ENCODE data around the gene JAZF1. TPM values are rescaled to one million over a fixed set of nuclear protein-coding genes. Genes with fewer than 3 reads are reported as not detected.

The JAZF1 gene
- total and polyA plus RNA-seq, 2 experiments from 2014 or later, result 13.8 to 19.6 TPM

DNA sequence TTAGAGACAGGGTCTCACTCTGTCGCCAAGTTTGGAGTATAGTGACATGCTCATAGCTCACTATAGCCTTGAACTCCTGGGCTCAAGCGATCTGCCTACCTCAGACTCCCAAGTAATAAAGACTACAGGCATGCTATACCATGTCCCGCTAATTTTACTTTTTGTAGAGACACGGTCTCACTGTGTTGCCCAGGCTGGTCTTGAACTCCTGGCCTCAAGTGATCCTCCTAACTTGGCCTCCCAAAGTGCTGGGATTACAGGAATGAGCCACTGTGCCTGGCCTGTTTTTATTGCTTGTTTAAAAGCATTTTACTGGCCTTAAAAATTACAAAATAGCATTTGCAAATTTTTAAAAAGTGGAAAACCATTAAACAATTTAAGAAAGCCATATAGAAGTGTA lies 135.0 kb downstream of the JAZF1 start:
- DNase-seq, result no peak
- Histone ChIP-seq H3K4me1 (ENCODE audit: insufficient read depth) (peaks cover 10% of the 10 kb centered on the region), H4K20me1 (ENCODE audit: insufficient read depth) (no peaks in the 10 kb centered on the region), H3K27me3 (replicated peaks; ENCODE audit: insufficient read depth) (no peaks in the 10 kb centered on the region), H3K27ac (no peak overlapping the region), H3K36me3 (ENCODE audit: low read depth) (no peaks in the 10 kb centered on the region), H2AFZ (no peak overlapping the region), H3K9me3 (ENCODE audit: low read depth) (no peaks in the 10 kb centered on the region), H3K79me2 (ENCODE audit: insufficient read depth) (peaks cover 34% of the 10 kb centered on the region), H3K9me2 (ENCODE audit: insufficient read depth) (no peaks in the 10 kb centered on the region), H3K4me2 (ENCODE audit: unreplicated experiment) (no peak overlapping the region), H3K4me3 (no peak overlapping the region), H3F3A (ENCODE audit: insufficient read depth) (peaks cover 15% of the 10 kb centered on the region), H3K9ac (no peak overlapping the region)
- TF ChIP-seq EZH2 (IDR thresholded peaks at IDR 0.05; ENCODE audit: insufficient read depth, poor library complexity, severe bottlenecking), result no peak
- TF ChIP-seq EZH2phosphoT487 (IDR thresholded peaks at IDR 0.05; ENCODE audit: insufficient read depth, low read depth), result no peak
- in situ Hi-C loops (cut with MboI), result no loop called here
- 95 to 97% methylated on average over 4 of the region's 4 CpGs for WGBS, 2 experiments (ENCODE audit: low coverage in 1 of 2, low lambda C conversion rate in 2 of 2, missing lambda C conversion rate in 2 of 2)

- no peak overlapping the region for H3K9ac ChIP-seq
- H2AFZ ChIP-seq, result no peak overlapping the region
- H3K4me1 ChIP-seq (ENCODE audit: insufficient read depth), result peaks cover 17% of the 10 kb centered on the region
- in situ Hi-C loops (cut with MboI), result no loop called here
- H4K20me1 ChIP-seq (ENCODE audit: insufficient read depth), result no peaks in the 10 kb centered on the region
- no peaks in the 10 kb centered on the region for H3K9me3 ChIP-seq (ENCODE audit: low read depth)
- peaks cover 34% of the 10 kb centered on the region for H3K79me2 ChIP-seq (ENCODE audit: insufficient read depth)
- DNase-seq, result no peak
- H3F3A ChIP-seq (ENCODE audit: insufficient read depth), result peaks cover 21% of the 10 kb centered on the region
- H3K4me2 ChIP-seq (ENCODE audit: unreplicated experiment), result no peak overlapping the region
- no peak overlapping the region for H3K27ac ChIP-seq
- H3K9me2 ChIP-seq (ENCODE audit: insufficient read depth), result no peaks in the 10 kb centered on the region
- H3K36me3 ChIP-seq (ENCODE audit: low read depth), result no peaks in the 10 kb centered on the region
- no peaks in the 10 kb centered on the region for H3K27me3 ChIP-seq (replicated peaks; ENCODE audit: insufficient read depth)
- H3K4me3 ChIP-seq, result no peak overlapping the region
- no peak for TF ChIP-seq EZH2phosphoT487 (IDR thresholded peaks at IDR 0.05; ENCODE audit: insufficient read depth, low read depth)
- TF ChIP-seq EZH2 (IDR thresholded peaks at IDR 0.05; ENCODE audit: insufficient read depth, poor library complexity, severe bottlenecking), result no peak
Observed at GRCh38 chr7:28044825-28045224, 135.8 kb downstream of the JAZF1 start.

- H3K27ac ChIP-seq, result no peak overlapping the region
- H3K27me3 ChIP-seq (replicated peaks; ENCODE audit: insufficient read depth), result no peaks in the 10 kb centered on the region
- no peaks in the 10 kb centered on the region for H3K9me2 ChIP-seq (ENCODE audit: insufficient read depth)
- H3K79me2 ChIP-seq (ENCODE audit: insufficient read depth), result peaks cover 34% of the 10 kb centered on the region
- in situ Hi-C loops (cut with MboI), result no loop called here
- H3F3A ChIP-seq (ENCODE audit: insufficient read depth), result peaks cover 33% of the 10 kb centered on the region
- H3K4me3 ChIP-seq, result no peak overlapping the region
- no peaks in the 10 kb centered on the region for H4K20me1 ChIP-seq (ENCODE audit: insufficient read depth)
- H3K4me1 ChIP-seq (ENCODE audit: insufficient read depth), result peaks cover 38% of the 10 kb centered on the region
- 94 to 97% methylated on average over 1 of the region's 1 CpG for WGBS, 2 experiments (ENCODE audit: low coverage in 1 of 2, low lambda C conversion rate in 2 of 2, missing lambda C conversion rate in 2 of 2)
- H3K9ac ChIP-seq, result no peak overlapping the region
- H3K4me2 ChIP-seq (ENCODE audit: unreplicated experiment), result no peak overlapping the region
- TF ChIP-seq EZH2phosphoT487 (IDR thresholded peaks at IDR 0.05; ENCODE audit: insufficient read depth, low read depth) (no peak), EZH2 (IDR thresholded peaks at IDR 0.05; ENCODE audit: insufficient read depth, poor library complexity, severe bottlenecking) (no peak)
- no peak overlapping the region for H2AFZ ChIP-seq
- DNase-seq, result no peak
- H3K9me3 ChIP-seq (ENCODE audit: low read depth), result no peaks in the 10 kb centered on the region
- no peaks in the 10 kb centered on the region for H3K36me3 ChIP-seq (ENCODE audit: low read depth)
Observed at GRCh38 chr7:28042721-28043120, 137.9 kb downstream of the JAZF1 start.

DNA sequence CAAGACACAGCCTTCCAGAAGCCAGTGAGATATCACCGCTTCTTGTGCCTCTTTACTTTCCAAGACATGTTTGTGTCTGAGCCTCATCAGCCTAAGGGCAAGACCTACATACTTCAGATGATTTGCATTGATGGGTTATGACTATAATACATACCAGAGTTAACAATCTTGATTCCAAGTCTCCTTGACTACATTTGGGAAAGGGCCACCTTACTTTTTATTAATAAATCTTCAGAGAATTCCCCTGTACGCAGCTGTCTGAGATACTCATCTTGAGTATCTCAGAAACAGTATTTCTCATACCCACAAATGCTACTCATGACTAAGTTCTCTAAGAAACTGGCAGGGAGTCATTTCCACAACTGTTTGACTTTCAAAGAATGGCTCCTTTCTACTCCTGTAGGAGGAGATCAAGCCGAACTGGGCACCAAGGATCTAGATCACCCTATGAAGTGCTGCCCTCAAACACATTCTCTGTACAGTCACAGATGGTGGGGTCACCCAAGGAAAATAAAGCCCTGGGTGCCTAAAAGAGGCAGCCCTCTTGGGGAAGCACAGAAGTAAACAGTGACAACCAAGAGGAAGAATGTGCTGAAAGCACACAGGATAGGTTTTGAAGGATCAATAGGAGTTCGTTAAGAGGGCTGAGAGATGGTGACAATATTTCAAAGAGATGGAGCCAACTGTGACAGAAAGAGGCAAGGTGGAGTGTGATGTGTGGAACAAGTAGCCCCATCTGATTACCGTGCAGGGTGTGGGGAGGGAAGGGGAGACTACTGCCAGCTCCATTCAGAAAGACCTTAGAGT lies 138.9 kb downstream of the JAZF1 start:
- H3K4me1 ChIP-seq (ENCODE audit: insufficient read depth), result peaks cover 46% of the 10 kb centered on the region
- 33 to 39% methylated on average over 5 of the region's 5 CpGs for whole genome bisulfite sequencing, 2 experiments (ENCODE audit: low coverage in 1 of 2, low lambda C conversion rate in 2 of 2, missing lambda C conversion rate in 2 of 2)
- peaks cover 34% of the 10 kb centered on the region for H3K79me2 ChIP-seq (ENCODE audit: insufficient read depth)
- H3K4me2 ChIP-seq (ENCODE audit: unreplicated experiment), result peak overlapping the region; percentile 50
- H3K27ac ChIP-seq, result peak overlapping the region; percentile 53
- no peaks in the 10 kb centered on the region for H4K20me1 ChIP-seq (ENCODE audit: insufficient read depth)
- in situ Hi-C loops (cut with MboI), result no loop called here
- H3K9me3 ChIP-seq (ENCODE audit: low read depth), result no peaks in the 10 kb centered on the region
- no peaks in the 10 kb centered on the region for H3K27me3 ChIP-seq (replicated peaks; ENCODE audit: insufficient read depth)
- H3F3A ChIP-seq (ENCODE audit: insufficient read depth), result peaks cover 42% of the 10 kb centered on the region
- no peaks in the 10 kb centered on the region for H3K9me2 ChIP-seq (ENCODE audit: insufficient read depth)
- H2AFZ ChIP-seq, result no peak overlapping the region
- peak overlapping the region; percentile 33 for H3K4me3 ChIP-seq
- DNase-seq, result peak; percentile 93
- TF ChIP-seq EZH2 (IDR thresholded peaks at IDR 0.05; ENCODE audit: insufficient read depth, poor library complexity, severe bottlenecking), result no peak
- 0 out of 2 replicates have a peak, but pooled peaks have one; percentile 68 for TF ChIP-seq EZH2phosphoT487 (IDR thresholded peaks at IDR 0.05; ENCODE audit: insufficient read depth, low read depth)
- H3K9ac ChIP-seq, result peak overlapping the region; percentile 5; the same call in 1 of the 2 replicates
- no peaks in the 10 kb centered on the region for H3K36me3 ChIP-seq (ENCODE audit: low read depth)

Data from GM23248 (cell line).